ENCODE data around the gene PHF2.

GRCh38 chr9:93567271-93567959 lies 9.0 kb upstream of the PHF2 start:
- no peak for TF ChIP-seq CTCF (IDR thresholded peaks at IDR 0.05)
- TF ChIP-seq POLR2A (IDR thresholded peaks at IDR 0.05): no peak
- TF ChIP-seq POLR2AphosphoS5 (IDR thresholded peaks at IDR 0.05): no peak

Measured in breast epithelium (tissue), 3 donors.